HCT116 (cell line): ENCODE results near the gene TASL. TPM values are rescaled to one million over a fixed set of nuclear protein-coding genes. Genes with fewer than 3 reads are reported as not detected.

Experiments
- ATAC-seq: fragments of 200-7000 bp; cut with Tn5 transposase; 2 replicates; pipeline ENCODE4 v1.9.1; 2020; ENCODE audit warnings: mild to moderate bottlenecking, moderate library complexity
- BruUV-seq: library from RNA; stranded (reverse); fragments of 400-500 nt; replicated peaks from 2 replicates; lab custom pipeline; 2021; lab: Mats Ljungman, UMichigan
- CTCF ChIA-PET: fragments of 300-600 bp; sonication (Branson Sonifier 250); formaldehyde crosslinking; loops from one replicate; lab custom pipeline; 2021; ENCODE audit warnings: antibody characterized with exemption; lab: Charles Lee
- POLR2A ChIA-PET: fragments of 300-600, 350-600 bp; sonication (Branson Sonifier 250); formaldehyde crosslinking; loops from one replicate; lab custom pipeline; 2021; ENCODE audit warnings: antibody characterized with exemption; lab: Charles Lee
- RAD21 ChIA-PET, 2 experiments: fragments of 300-600 bp; sonication (Branson Sonifier 250); formaldehyde crosslinking; loops; one replicate each; lab custom pipeline; 2023; ENCODE audit warnings: low total read pairs in 2 of 2; ENCODE audit not compliant: uncharacterized antibody in 2 of 2, unreplicated experiment in 2 of 2, low non-redundant PET in 1 of 2; lab: Charles Lee
- DNase-seq: peaks from one replicate; pipeline ENCODE4 v3.0.0-alpha.2; 2010; ENCODE audit warnings: low read depth, low spot score
- H2AFZ ChIP-seq: fragments of 200-600 bp; shearing (Covaris generic), sonication (generic); 2 replicates; pipeline ENCODE4 v1.6.1; 2017; ENCODE audit warnings: low read depth, mixed run types, mixed read lengths, antibody characterized with exemption, low read length; ENCODE audit not compliant: poor library complexity, severe bottlenecking
- H3K27ac ChIP-seq: 2 replicates; pipeline ENCODE4 v1.5.1; 2012; ENCODE audit warnings: low read depth, low read length
- H3K27me3 ChIP-seq: fragments of 200-600 bp; sonication (generic); 2 replicates; pipeline ENCODE4 v1.6.1; 2016; ENCODE audit warnings: mixed run types, low read length, mixed read lengths; ENCODE audit not compliant: insufficient read depth
- H3K36me3 ChIP-seq, 2 experiments: fragments of 200-500 bp in 1 of 2; fragments of 200-600 bp in 1 of 2; sonication (Bioruptor generic) in 1 of 2; sonication (generic) in 1 of 2; 2 replicates each; pipeline versions ENCODE4 v1.5.1 to v1.6.1; 2014 to 2016; ENCODE audit warnings: low read length in 2 of 2, inconsistent platforms in 1 of 2, mixed read lengths in 1 of 2, mixed run types in 1 of 2; ENCODE audit not compliant: insufficient read depth in 2 of 2, control insufficient read depth in 1 of 2
- H3K4me1 ChIP-seq, 2 experiments: fragments of 200-600 bp in 1 of 2; sonication (generic) in 1 of 2; 2 replicates each; pipeline versions ENCODE4 v1.5.1 to v1.6.1; 2012 to 2017; ENCODE audit warnings: low read length in 2 of 2, inconsistent platforms in 1 of 2, mild to moderate bottlenecking in 1 of 2, mixed read lengths in 1 of 2, mixed run types in 1 of 2, moderate library complexity in 1 of 2; ENCODE audit not compliant: insufficient read depth in 2 of 2, control insufficient read depth in 1 of 2
- H3K4me2 ChIP-seq: fragments of 200-600 bp; sonication (generic); 2 replicates; pipeline ENCODE4 v1.6.1; 2017; ENCODE audit warnings: mixed run types, low read length, mixed read lengths
- H3K4me3 ChIP-seq, 2 experiments: fragments of 200-600 bp in 1 of 2; sonication (generic) in 1 of 2; replicated peaks in 1 of 2; 2 replicates each; pipeline ENCODE4 v1.5.1; 2011 to 2016; ENCODE audit warnings: low read length in 2 of 2, control low read depth in 1 of 2, low read depth in 1 of 2, mild to moderate bottlenecking in 1 of 2, mixed read lengths in 1 of 2, mixed run types in 1 of 2
- H3K79me2 ChIP-seq: fragments of 200-600 bp; sonication (generic); 2 replicates; pipeline ENCODE4 v1.6.1; 2017; ENCODE audit warnings: mild to moderate bottlenecking, mixed run types, low read length, moderate library complexity, mixed read lengths; ENCODE audit not compliant: insufficient read depth
- H3K9ac ChIP-seq: fragments of 200-600 bp; sonication (generic); 2 replicates; pipeline ENCODE4 v1.6.1; 2016; ENCODE audit warnings: low read length, mixed read lengths
- H3K9me2 ChIP-seq: fragments of 200-600 bp; sonication (generic), shearing (Covaris generic); 2 replicates; pipeline ENCODE4 v1.6.1; 2017; ENCODE audit warnings: mixed run types, mild to moderate bottlenecking, moderate library complexity; ENCODE audit not compliant: insufficient read depth
- H3K9me3 ChIP-seq, 2 experiments: fragments of 200-500 bp in 1 of 2; fragments of 200-600 bp in 1 of 2; sonication (Bioruptor generic) in 1 of 2; sonication (generic) in 1 of 2; 2 replicates each; pipeline ENCODE4 v1.6.1; 2014 to 2017; ENCODE audit warnings: low read length in 2 of 2, mixed read lengths in 2 of 2, inconsistent platforms in 1 of 2, low read depth in 1 of 2, mild to moderate bottlenecking in 1 of 2, mixed run types in 1 of 2, moderate library complexity in 1 of 2; ENCODE audit not compliant: control insufficient read depth in 1 of 2, insufficient read depth in 1 of 2
- H4K20me1 ChIP-seq: fragments of 200-600 bp; sonication (generic), shearing (Covaris generic); 2 replicates; pipeline ENCODE4 v1.6.1; 2017; ENCODE audit warnings: mixed run types, mild to moderate bottlenecking, moderate library complexity; ENCODE audit not compliant: insufficient read depth
- EZH2 ChIP-seq: fragments of 200-600 bp; sonication (generic); IDR thresholded peaks from 2 replicates; pipeline ENCODE4 v1.6.1; 2017; ENCODE audit warnings: antibody characterized with exemption, mixed run types
- FOSL1 ChIP-seq: IDR thresholded peaks from 2 replicates; pipeline ENCODE4 v1.6.1; 2012; ENCODE audit warnings: low read depth
- POLR2A ChIP-seq: IDR thresholded peaks from 2 replicates; pipeline ENCODE4 v1.7.0; 2011; ENCODE audit warnings: borderline replicate concordance; ENCODE audit not compliant: insufficient read depth, insufficient read length; ENCODE audit errors: extremely low read depth
- RAD21 ChIP-seq: IDR thresholded peaks from 2 replicates; pipeline ENCODE4 v1.6.1; 2012; ENCODE audit warnings: low read depth, mild to moderate bottlenecking
- REST ChIP-seq: IDR thresholded peaks from 2 replicates; pipeline ENCODE4 v1.6.1; 2012; ENCODE audit warnings: low read depth
- ZBTB33 ChIP-seq: IDR thresholded peaks from 2 replicates; pipeline ENCODE4 v1.6.1; 2011; ENCODE audit warnings: mild to moderate bottlenecking, low read length, moderate library complexity; ENCODE audit not compliant: insufficient replicate concordance; ENCODE audit errors: extremely low read depth
- ZFX ChIP-seq: fragments of 450-650 bp; IDR thresholded peaks from 2 replicates; pipeline ENCODE4 v1.6.1; 2017
- ZNF274 ChIP-seq: fragments of 200-500 bp; sonication (Bioruptor generic); IDR thresholded peaks from 2 replicates; pipeline ENCODE4 v1.6.1; 2014; ENCODE audit warnings: mild to moderate bottlenecking, low read depth, low read length, inconsistent platforms
- intact Hi-C: fragments of 100-400 bp; cut with micrococcal nuclease; formaldehyde crosslinking; loops from 2 replicates; pipeline ENCODE4 v1.10.0; 2022
- total RNA-seq: library from RNA; stranded (reverse); gene quantifications from one replicate; pipeline ENCODE4 v1.2.1, GENCODE V29; 2021; ENCODE audit not compliant: unreplicated experiment

TASL gene
- total RNA-seq, 1 experiment from 2014 or later, result not detected

GRCh38 chrX:30521440-30522182 lies 56.0 kb downstream of the TASL start:
- RAD21 ChIA-PET, result no interaction called here
- POLR2A ChIA-PET, result no interaction called here
- no peaks in the 10 kb centered on the region for H3K36me3 ChIP-seq
- ATAC-seq, result no peak
- H3K27me3 ChIP-seq, result no peaks in the 10 kb centered on the region
- H3K9me2 ChIP-seq, result no peaks in the 10 kb centered on the region
- no peaks in the 10 kb centered on the region for H4K20me1 ChIP-seq
- no peak overlapping the region for H3K4me3 ChIP-seq
- H2AFZ ChIP-seq, result no peak overlapping the region
- H3K79me2 ChIP-seq, result no peaks in the 10 kb centered on the region
- no peak for DNase-seq
- H3K27ac ChIP-seq, result no peak overlapping the region
- H3K9me3 ChIP-seq, result no peaks in the 10 kb centered on the region
- no TSS peak for BruUV-seq
- intact Hi-C loops, result no loop called here
- H3K4me1 ChIP-seq, result no peaks in the 10 kb centered on the region
- no peak for TF ChIP-seq RAD21
- TF ChIP-seq EZH2, result no peak
- TF ChIP-seq REST, result no peak
- no peak for TF ChIP-seq POLR2A
- TF ChIP-seq, all 23 proteins: peak for 0
- CTCF ChIA-PET, result no interaction called here
- Histone ChIP-seq H3K9ac (no peak overlapping the region), H3K4me2 (no peak overlapping the region)

- H3K4me1 ChIP-seq, result no peaks in the 10 kb centered on the region
- no peaks in the 10 kb centered on the region for H3K36me3 ChIP-seq
- H3K79me2 ChIP-seq, result no peaks in the 10 kb centered on the region
- no peaks in the 10 kb centered on the region for H3K9me3 ChIP-seq
- BruUV-seq, result no TSS peak
- H3K27me3 ChIP-seq, result no peaks in the 10 kb centered on the region
- ATAC-seq, result 0 out of 2 replicates have a peak, but pooled peaks have one; percentile 50
- H3K9me2 ChIP-seq, result no peaks in the 10 kb centered on the region
- ChIA-PET CTCF (interaction anchor here (0.6 to 0.9 kb wide), 2 partner anchors 17 to 140 kb away, joined by 3 read pairs; no protein-coding TSS in a partner anchor), RAD21 (no interaction called here), POLR2A (no interaction called here)
- no peak overlapping the region for H3K4me3 ChIP-seq
- H2AFZ ChIP-seq, result peak overlapping the region; percentile 45
- H3K27ac ChIP-seq, result no peak overlapping the region
- no peaks in the 10 kb centered on the region for H4K20me1 ChIP-seq
- no peak overlapping the region for H3K9ac ChIP-seq
- DNase-seq, result no peak
- intact Hi-C loops, result no loop called here
- H3K4me2 ChIP-seq, result no peak overlapping the region
- TF ChIP-seq ZNF274 (no peak), EZH2 (no peak), FOSL1 (no peak), ZBTB33 (no peak), ZFX (no peak), RAD21 (0 out of 2 replicates have a peak, but pooled peaks have one; percentile 24), REST (no peak)
These were observed 64.3 kb downstream of the TASL start for GRCh38 chrX:30513284-30513683.
